SK-N-MC (cell line): ENCODE results near the gene PHACTR2.

Experiments used
- DNase-seq: peaks from one replicate; pipeline ENCODE4 v3.0.0-alpha.2; 2011; ENCODE audit warnings: low read depth, low spot score
- H3K27ac ChIP-seq: fragments of 200-600 bp; sonication (generic); 2 replicates; pipeline ENCODE4 v1.5.1; 2016; ENCODE audit warnings: mixed run types
- H3K36me3 ChIP-seq: fragments of 200-600 bp; sonication (generic); 2 replicates; pipeline ENCODE4 v1.6.1; 2017; ENCODE audit warnings: antibody characterized with exemption, low read length, mixed read lengths; ENCODE audit not compliant: insufficient read depth
- H3K4me3 ChIP-seq: fragments of 200-600 bp; sonication (generic); 2 replicates; pipeline ENCODE4 v1.5.1; 2016
- H3K9ac ChIP-seq: fragments of 200-600 bp; sonication (generic); 2 replicates; pipeline ENCODE4 v1.8.0; 2017; ENCODE audit warnings: mixed run types, mixed read lengths; ENCODE audit not compliant: insufficient read length
- H3K9me3 ChIP-seq: fragments of 200-600 bp; sonication (generic); 2 replicates; pipeline ENCODE4 v1.6.1; 2017; ENCODE audit warnings: low read depth, mild to moderate bottlenecking, antibody characterized with exemption, low read length, moderate library complexity, mixed read lengths
- EZH2 ChIP-seq: fragments of 200-600 bp; sonication (generic); IDR thresholded peaks from one replicate; pipeline ENCODE4 v1.6.1; 2017; ENCODE audit warnings: antibody characterized with exemption
- FOXP2 ChIP-seq: optimal IDR thresholded peaks from 2 replicates; pipeline ENCODE3; 2011; ENCODE audit warnings: mild to moderate bottlenecking, moderate library complexity; ENCODE audit not compliant: insufficient read depth; ENCODE audit errors: extremely low read length, control extremely low read depth
- POLR2AphosphoS5 ChIP-seq: IDR thresholded peaks from 2 replicates; pipeline ENCODE4 v1.6.1; 2012; ENCODE audit warnings: mild to moderate bottlenecking, low read depth, low read length, borderline replicate concordance

Gene PHACTR2

DNA sequence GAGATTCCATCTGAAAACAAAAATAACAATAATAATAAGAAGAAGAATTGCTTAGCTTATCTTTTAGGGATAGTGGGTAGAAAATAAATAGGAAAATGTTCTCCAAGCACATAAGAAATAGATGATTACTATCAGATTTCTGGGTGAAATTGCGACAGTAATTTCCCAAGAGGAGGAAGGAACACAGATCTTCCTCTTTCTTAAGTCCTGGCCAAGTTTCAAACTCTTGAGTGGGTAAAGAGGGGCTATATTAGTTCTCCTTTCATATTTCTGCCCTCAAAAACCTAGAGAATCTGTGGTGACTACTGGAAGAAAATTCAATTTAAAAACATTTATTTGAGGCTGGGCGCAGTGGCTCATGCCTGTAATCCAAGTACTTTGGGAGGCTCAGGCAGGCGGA is 63.7 kb downstream of the PHACTR2 start:
- Histone ChIP-seq H3K9ac (no peak overlapping the region), H3K36me3 (no peaks in the 10 kb centered on the region), H3K27ac (no peak overlapping the region), H3K9me3 (no peaks in the 10 kb centered on the region), H3K4me3 (no peak overlapping the region)
- DNase-seq: no peak
- TF ChIP-seq POLR2AphosphoS5 (no peak), FOXP2 (no peak), EZH2 (no peak)

DNA sequence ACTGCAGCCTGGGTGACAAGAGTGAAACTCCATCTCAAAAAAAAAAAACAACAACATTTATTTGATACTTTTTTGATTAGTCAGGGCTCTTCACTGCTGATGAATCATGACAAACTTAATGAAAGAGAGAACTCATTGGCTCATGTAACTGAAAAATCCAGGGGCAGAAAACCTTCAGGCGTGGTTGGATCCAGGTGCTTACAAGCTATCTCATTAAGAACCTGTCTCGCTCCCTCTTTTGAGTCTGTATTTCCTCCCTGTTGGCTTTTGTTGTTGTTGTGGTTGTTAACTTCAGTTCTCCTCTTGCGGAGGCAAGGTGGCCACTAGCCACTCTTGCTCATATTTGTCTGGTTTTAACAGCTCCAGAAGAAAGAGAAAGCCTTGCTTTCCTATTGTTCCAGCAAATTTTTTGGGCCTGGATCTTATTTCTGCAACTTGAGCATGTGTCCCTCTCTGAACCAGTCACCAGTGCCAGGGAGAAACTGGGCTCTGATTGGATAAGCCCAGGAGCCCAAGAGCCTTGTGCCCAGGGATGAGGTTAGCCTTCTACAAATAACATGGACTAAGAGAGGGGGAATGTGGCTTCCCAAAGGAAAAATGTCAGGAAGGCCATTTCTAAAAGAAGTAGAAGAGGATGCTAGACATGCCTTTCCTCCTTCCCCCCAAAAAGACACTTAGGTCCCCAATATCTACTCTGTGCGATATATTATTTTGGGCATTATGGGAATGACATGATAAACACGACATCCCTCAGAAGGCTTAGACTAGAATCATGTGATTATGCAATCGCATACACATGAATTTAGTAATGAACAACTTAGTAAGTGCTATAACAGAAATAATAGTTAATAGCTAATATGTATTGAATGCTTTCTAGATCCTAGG is 64.5 kb downstream of the PHACTR2 start:
- H3K4me3 ChIP-seq: no peak overlapping the region
- no peak for DNase-seq
- no peak overlapping the region for H3K9ac ChIP-seq
- TF ChIP-seq FOXP2 (no peak), EZH2 (no peak), POLR2AphosphoS5 (no peak)
- no peak overlapping the region for H3K27ac ChIP-seq
- H3K9me3 ChIP-seq: no peaks in the 10 kb centered on the region
- H3K36me3 ChIP-seq: no peaks in the 10 kb centered on the region

- no peaks in the 10 kb centered on the region for H3K36me3 ChIP-seq
- no peaks in the 10 kb centered on the region for H3K9me3 ChIP-seq
- no peak for DNase-seq
- H3K27ac ChIP-seq: no peak overlapping the region
- TF ChIP-seq EZH2: no peak
- TF ChIP-seq FOXP2: no peak
- TF ChIP-seq POLR2AphosphoS5: no peak
- no peak overlapping the region for H3K9ac ChIP-seq
- no peak overlapping the region for H3K4me3 ChIP-seq
These were observed 65.1 kb downstream of the PHACTR2 start for GRCh38 chr6:143742955-143743255.

DNA sequence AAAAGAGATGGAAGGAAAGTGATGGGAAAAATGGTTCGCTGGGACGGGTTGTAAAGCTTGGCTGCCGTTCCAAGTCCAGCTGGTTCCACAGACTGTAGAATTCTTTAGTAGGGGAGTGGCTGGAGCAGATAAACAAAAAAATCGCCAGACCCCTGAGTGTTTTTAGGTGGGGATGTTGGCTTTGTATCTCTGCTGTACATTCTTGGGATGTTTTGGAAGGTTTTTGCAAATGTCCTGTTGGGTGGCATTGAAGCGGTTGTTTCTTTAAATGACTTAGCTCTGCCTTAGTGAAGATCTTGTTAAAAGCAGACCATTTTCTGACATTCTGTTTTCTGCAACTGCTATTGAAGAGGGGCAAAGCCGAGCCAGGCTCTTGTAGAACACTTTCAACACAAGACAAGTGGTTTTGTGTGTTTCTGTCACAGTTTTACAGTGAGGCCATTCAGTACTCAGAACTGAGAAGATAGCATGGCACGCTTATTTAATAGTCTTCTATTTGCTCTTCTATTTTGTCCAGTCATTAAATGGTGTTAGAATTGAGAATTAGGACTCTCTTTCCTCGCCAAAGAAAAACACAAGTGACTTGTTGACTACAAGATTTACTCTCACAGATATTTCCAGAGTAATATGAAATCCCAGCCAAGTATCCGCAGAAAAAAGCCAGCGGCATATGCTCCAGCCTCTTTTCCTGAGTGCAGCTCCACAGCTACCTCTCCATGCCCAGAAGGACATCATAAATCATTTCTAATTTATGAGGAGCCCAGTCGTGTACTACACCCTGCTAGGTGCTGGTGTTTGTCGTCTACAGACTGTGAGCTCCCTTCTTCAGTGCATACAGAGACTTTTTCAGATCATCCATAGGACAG is 65.8 kb downstream of the PHACTR2 start:
- DNase-seq: no peak
- no peak for TF ChIP-seq EZH2
- TF ChIP-seq FOXP2: no peak
- TF ChIP-seq POLR2AphosphoS5: no peak
- Histone ChIP-seq H3K4me3 (no peak overlapping the region), H3K9ac (no peak overlapping the region), H3K9me3 (no peaks in the 10 kb centered on the region), H3K27ac (no peak overlapping the region), H3K36me3 (no peaks in the 10 kb centered on the region)

DNA sequence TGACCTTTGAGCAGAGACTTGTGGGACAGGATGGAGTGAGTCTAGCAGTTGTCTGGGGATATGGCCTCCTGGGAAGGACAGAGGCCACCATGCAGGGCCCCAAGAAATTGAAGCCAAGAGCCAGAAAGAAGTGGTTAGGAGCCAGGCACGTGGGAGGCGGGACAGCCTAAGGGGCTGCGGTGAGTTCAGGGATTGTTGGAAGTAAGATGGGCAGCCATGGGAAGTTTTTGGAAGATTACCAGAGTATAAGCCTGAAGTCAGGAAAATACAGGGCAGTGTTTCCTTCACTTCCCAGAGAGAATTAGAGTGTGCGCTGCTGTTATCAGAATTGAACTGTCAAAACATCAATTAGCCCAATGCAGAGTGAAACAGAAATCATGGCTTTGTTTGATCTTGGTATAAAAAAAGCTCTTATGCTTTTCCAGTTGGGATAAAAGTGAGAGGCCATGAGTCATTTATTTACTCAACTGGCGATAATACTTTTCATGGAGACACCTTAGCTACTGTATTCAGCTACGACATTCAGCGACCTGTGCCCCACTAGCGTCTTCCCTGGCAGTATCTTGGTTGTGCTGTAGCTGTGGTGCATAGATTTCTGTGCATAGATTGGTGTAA is 66.9 kb downstream of the PHACTR2 start:
- H3K36me3 ChIP-seq: no peaks in the 10 kb centered on the region
- H3K9me3 ChIP-seq: no peaks in the 10 kb centered on the region
- no peak for DNase-seq
- no peak overlapping the region for H3K4me3 ChIP-seq
- H3K27ac ChIP-seq: no peak overlapping the region
- TF ChIP-seq EZH2 (no peak), FOXP2 (no peak), POLR2AphosphoS5 (no peak)
- no peak overlapping the region for H3K9ac ChIP-seq

DNA sequence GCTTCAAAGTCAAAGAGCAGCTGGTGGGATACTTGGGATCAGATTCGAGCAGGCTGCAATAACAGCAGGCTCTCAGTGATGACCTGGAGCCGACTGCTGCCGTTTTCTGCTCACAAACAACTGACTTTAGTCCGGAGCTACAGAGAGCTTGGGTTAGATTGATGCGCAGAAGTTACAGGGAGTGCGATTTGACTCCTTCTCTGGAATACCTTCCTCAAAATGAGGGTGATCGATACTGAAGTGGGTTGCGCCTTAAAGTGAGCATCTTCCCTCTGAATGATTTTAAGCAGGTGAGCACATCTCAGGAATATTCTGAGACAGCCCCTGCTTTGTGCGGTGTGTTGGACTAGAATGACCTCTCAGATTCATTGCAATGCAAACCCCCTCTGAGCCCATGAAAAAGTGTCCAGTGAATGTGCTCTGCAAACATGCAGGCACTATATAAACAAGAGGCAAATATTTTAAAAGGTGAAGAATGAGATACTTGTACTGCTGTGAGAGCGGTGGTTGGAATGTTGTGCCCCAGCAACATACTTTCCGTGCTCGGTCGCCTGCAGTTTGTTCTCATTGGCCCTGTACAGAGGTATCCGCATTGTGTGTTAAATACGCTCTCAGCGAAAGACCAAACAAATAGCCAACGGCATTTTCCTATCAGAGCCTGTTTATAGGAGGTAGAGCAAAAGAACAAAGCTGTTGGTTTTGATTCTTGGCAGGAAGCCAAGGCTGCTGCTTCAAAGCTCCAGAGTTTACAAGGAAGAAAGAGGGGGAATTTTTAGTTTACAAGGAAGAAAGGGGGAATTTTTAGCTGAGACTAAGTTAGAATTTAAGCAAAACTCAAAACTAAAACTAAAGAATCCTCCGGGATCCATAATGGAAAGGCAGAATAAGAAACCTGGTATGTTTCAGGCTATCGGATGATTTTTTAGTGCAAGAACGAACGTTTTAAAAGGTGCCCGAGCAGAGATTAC is 67.7 kb downstream of the PHACTR2 start:
- Histone ChIP-seq H3K9me3 (no peaks in the 10 kb centered on the region), H3K4me3 (no peak overlapping the region), H3K9ac (no peak overlapping the region), H3K27ac (no peak overlapping the region), H3K36me3 (no peaks in the 10 kb centered on the region)
- TF ChIP-seq FOXP2 (no peak), EZH2 (no peak)
- DNase-seq: peak; percentile 8

- H3K36me3 ChIP-seq: no peaks in the 10 kb centered on the region
- no peak for DNase-seq
- TF ChIP-seq POLR2AphosphoS5 (no peak), EZH2 (no peak), FOXP2 (no peak)
- no peak overlapping the region for H3K9ac ChIP-seq
- H3K27ac ChIP-seq: no peak overlapping the region
- no peaks in the 10 kb centered on the region for H3K9me3 ChIP-seq
- H3K4me3 ChIP-seq: no peak overlapping the region
These were observed 68.7 kb downstream of the PHACTR2 start for GRCh38 chr6:143746202-143747119.
